ENCODE data around the gene CMTM1. TPM values are rescaled to one million over a fixed set of nuclear protein-coding genes. Genes with fewer than 3 reads are reported as not detected.

CMTM1 gene
- total and polyA plus RNA-seq, 2 donors from 2014 or later = 4.6 TPM; not detected in 1

- peaks cover 0 to 19% (median 7%) of the 10 kb centered on the region in 3 donors for H3K36me3 ChIP-seq (ENCODE audit: control insufficient read depth in 2 of 3, insufficient read depth in 3 of 3, low read length in 3 of 3)
- no peak for FAIRE-seq
Measured at GRCh38 chr16:66612422-66612821, 46.2 kb downstream of the CMTM1 start.

GRCh38 chr16:66614161-66614802 lies 48.0 kb downstream of the CMTM1 start:
- TF ChIP-seq CTCF (IDR thresholded peaks at IDR 0.05; ENCODE audit: borderline replicate concordance, extremely low read depth, insufficient read depth) = no peak
- Histone ChIP-seq H3K36me3 (ENCODE audit: control insufficient read depth in 2 of 3, insufficient read depth in 3 of 3, low read length in 3 of 3) (peaks cover 0 to 26% (median 7%) of the 10 kb centered on the region in 3 donors), H3K4me3 (ENCODE audit: low read length in 3 of 3) (no peak overlapping the region), H3K27me3 (ENCODE audit: control insufficient read depth, insufficient read depth, low read length) (no peaks in the 10 kb centered on the region), H3K9me3 (ENCODE audit: control insufficient read depth in 2 of 3, insufficient read depth in 1 of 3, low read length in 3 of 3) (no peaks in the 10 kb centered on the region), H3K4me1 (ENCODE audit: control insufficient read depth in 2 of 3, insufficient read depth in 2 of 3, low read depth in 1 of 3, low read length in 3 of 3) (no peaks in the 10 kb centered on the region), H3K9ac (ENCODE audit: low read length in 3 of 3) (no peak overlapping the region), H3K27ac (ENCODE audit: low read depth in 2 of 2, low read length in 2 of 2) (no peak overlapping the region)
- DNase-seq (no peak), FAIRE-seq (no peak)
- intact Hi-C loops (cut with DNase I) = no loop called here

More at GRCh38 chr16:66612422-66612821, 46.2 kb downstream of the CMTM1 start:
- TF ChIP-seq CTCF (IDR thresholded peaks at IDR 0.05; ENCODE audit: borderline replicate concordance, extremely low read depth, insufficient read depth) = no peak
- H3K27ac ChIP-seq (ENCODE audit: low read depth in 2 of 2, low read length in 2 of 2) = no peak overlapping the region
- H3K9me3 ChIP-seq (ENCODE audit: control insufficient read depth in 2 of 3, insufficient read depth in 1 of 3, low read length in 3 of 3) = no peaks in the 10 kb centered on the region
- no peak overlapping the region for H3K9ac ChIP-seq (ENCODE audit: low read length in 3 of 3)
- intact Hi-C loops (cut with DNase I) = no loop called here
- H3K4me3 ChIP-seq (ENCODE audit: low read length in 3 of 3) = no peak overlapping the region
- H3K27me3 ChIP-seq (ENCODE audit: control insufficient read depth, insufficient read depth, low read length) = no peaks in the 10 kb centered on the region
- DNase-seq = peak in 1 of 5 donors; percentile 60
- H3K4me1 ChIP-seq (ENCODE audit: control insufficient read depth in 2 of 3, insufficient read depth in 2 of 3, low read depth in 1 of 3, low read length in 3 of 3) = peaks cover 0 to 8% (median 8%) of the 10 kb centered on the region in 3 donors

GRCh38 chr16:66616169-66616568 lies 49.9 kb downstream of the CMTM1 start:
- Histone ChIP-seq H3K27me3 (ENCODE audit: control insufficient read depth, insufficient read depth, low read length) (no peaks in the 10 kb centered on the region), H3K4me1 (ENCODE audit: control insufficient read depth in 2 of 3, insufficient read depth in 2 of 3, low read depth in 1 of 3, low read length in 3 of 3) (no peaks in the 10 kb centered on the region), H3K27ac (ENCODE audit: low read depth in 2 of 2, low read length in 2 of 2) (no peak overlapping the region), H3K9me3 (ENCODE audit: control insufficient read depth in 2 of 3, insufficient read depth in 1 of 3, low read length in 3 of 3) (no peaks in the 10 kb centered on the region), H3K9ac (ENCODE audit: low read length in 3 of 3) (no peak overlapping the region), H3K36me3 (ENCODE audit: control insufficient read depth in 2 of 3, insufficient read depth in 3 of 3, low read length in 3 of 3) (peaks cover 0 to 34% (median 8%) of the 10 kb centered on the region in 3 donors), H3K4me3 (ENCODE audit: low read length in 3 of 3) (no peak overlapping the region)
- FAIRE-seq (no peak), DNase-seq (no peak)
- no peak for TF ChIP-seq CTCF (IDR thresholded peaks at IDR 0.05; ENCODE audit: borderline replicate concordance, extremely low read depth, insufficient read depth)
- intact Hi-C loops (cut with DNase I) = no loop called here

All from kidney (tissue), 14 donors.